Glomerular visceral epithelial cell (primary cell): Measurements from ENCODE around the gene MAP3K20.
"Not testable (repeated sequence)": the region's sequence is repeated elsewhere in the genome, so short reads cannot be mapped to it uniquely, and the experiment has no call there.

Experiments
- DNase-seq: peaks from one replicate; pipeline ENCODE4 v3.0.0-alpha.2; 2016; ENCODE audit errors: extremely low spot score

Gene MAP3K20

DNA sequence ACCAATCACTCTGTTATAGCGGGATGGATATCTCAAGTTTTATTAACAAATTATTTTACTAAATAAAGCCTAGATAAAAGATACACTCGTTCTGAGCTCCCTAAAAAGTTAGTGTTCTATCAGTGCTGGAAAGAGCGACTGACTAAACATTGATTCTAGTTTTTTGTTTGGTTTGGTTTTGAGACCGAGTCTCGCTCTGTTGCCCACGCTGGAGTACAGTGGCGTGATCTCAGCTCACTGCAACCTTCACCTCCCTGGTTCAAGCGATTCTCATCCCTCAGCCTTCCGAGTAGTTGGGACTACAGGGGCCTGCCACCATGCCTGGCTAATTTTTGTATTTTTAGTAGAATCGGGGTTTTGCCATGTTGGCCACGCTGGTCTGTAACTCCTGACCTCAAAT lies 205.2 kb downstream of the MAP3K20 start:
- DNase-seq, result no peak

DNA sequence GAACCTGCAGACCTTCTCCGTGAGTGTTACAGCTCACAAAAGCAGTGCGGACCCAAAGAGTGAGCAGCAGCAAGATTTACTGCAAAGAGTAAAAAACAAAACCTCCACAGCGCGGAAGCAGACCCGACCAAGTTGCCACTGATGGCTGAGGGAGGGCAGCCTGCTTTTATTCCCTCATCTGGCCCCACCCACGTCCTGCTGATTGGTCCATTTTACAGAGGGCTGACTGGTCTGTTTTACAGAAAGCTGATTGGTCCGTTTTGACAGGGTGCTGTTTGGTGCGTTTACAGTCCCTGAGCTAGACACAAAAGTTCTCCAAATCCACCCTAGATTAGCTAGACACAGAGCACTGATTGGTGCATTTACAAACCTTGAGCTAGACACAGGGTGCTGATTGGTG lies 206.3 kb downstream of the MAP3K20 start:
- DNase-seq, result not testable (repeated sequence)

- no peak for DNase-seq
Measured at GRCh38 chr2:173282795-173283545, 207.3 kb downstream of the MAP3K20 start.

DNA sequence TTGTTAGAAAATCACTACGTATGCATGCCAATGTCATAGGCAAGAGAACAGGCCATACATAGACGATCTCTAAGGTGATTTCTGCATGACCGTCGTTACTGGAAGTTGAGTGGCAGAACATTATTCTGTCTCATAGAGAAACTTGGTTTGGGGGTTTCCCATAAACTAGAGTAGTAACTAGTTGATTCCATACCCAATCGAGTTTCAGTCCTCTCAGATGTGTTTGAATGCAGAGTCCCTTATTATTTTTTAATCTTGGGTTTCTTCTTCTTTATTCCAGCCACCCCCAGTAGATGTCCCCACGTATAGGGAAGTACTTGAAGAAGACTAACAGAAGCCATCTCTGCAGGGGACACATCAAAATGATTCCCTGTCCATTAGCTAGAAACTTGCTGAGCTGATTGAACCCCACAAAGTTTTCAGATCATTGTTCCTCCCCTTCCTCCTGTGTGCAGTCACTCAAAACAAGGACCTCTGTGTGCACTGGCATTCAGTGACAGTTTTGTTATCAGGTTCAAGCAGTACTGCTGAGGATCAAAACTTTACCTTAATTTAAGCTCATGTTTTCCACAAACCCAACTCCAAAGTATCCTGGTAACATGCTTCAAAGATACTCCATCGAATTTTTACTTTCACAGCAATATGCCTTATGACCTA lies 210.6 kb downstream of the MAP3K20 start:
- DNase-seq, result no peak

- no peak for DNase-seq
Measured at GRCh38 chr2:173287594-173287993, 211.9 kb downstream of the MAP3K20 start.

- peak; percentile 27 for DNase-seq
Measured at GRCh38 chr2:173288561-173288960, 212.9 kb downstream of the MAP3K20 start.

GRCh38 chr2:173290046-173290445 lies 214.4 kb downstream of the MAP3K20 start:
- DNase-seq, result no peak

DNA sequence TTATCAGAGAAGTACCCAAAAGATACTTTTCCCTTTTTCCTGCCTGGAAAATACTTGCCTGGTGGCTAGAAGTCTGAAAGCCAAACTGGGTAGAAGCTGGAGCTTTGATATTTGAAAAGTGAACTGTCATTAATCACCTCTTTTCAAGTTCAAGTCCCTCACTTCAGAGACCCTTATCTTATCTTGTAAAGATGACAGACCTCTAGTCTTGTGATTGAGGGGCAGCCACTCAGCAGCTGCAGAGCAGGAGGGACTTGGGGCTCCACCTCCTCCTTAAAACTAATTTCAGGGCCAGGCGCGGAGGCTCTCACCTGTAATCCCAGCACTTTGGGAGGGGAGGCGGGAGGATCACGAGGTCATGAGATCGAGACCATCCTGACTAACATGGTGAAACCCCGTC lies 214.9 kb downstream of the MAP3K20 start:
- no peak for DNase-seq

DNA sequence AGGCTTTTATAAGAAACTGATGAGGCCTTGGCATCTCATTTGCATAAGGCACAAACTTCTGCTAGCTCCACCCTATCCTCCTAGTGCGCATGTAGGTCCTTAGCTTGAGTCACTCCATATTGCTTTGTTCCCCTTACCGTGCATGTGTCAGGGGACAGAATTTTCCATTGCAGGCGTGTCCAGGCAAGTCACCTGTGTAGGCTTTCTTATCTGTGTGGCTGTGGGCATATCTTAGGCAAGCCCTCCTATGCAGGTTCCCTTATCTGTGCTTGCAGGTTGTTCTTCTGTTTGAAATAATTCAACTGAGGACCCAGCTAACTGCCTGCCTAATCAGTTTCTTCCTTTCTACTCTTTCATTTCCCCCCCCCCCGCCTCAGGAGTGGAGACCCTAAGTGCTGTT lies 215.8 kb downstream of the MAP3K20 start:
- no peak for DNase-seq

DNA sequence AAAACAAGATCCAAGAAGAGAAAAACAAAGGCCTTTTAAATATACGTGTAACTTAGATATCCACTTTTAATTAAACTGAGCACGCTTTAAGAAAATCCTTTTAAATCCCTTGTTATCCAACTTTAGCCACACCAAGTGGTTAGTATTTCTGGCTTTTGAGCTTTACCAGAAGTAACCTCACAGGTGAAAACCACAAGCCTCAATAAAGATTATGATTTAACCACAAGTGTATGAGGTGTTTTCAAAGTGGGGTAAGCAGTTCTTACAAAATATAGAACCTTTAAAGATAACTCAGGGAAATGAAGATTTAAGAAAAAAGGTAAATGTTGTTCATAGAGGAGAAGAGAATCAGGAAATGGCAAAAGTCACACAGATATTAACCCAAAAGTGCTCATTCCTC lies 220.6 kb downstream of the MAP3K20 start:
- no peak for DNase-seq

DNA sequence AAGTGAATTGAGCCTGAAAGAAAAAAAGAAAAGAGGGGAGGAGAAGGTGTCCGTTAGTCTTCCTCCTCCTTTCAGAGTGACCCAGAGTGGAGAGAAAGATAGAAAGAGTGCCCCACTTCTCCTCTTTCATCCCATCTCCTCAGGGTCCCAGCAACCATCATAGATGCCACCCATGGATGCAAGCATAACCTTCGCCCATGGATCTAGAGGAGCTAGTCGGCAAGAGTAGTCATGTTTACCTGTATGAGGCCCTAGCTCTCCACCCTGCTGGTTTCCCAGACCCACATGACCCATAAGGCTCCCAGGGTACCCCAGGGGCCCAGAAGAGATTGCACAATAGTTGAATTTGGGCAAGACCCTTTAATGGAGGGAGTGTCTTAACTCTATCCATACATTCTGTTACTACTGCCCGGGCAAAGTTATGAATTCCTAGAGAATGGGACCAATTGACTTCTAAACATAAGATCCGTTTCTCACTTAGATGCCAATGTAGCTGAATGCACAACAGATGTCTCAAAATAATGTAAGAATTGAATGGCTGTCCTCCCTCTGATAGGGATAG lies 223.0 kb downstream of the MAP3K20 start:
- no peak for DNase-seq

DNA sequence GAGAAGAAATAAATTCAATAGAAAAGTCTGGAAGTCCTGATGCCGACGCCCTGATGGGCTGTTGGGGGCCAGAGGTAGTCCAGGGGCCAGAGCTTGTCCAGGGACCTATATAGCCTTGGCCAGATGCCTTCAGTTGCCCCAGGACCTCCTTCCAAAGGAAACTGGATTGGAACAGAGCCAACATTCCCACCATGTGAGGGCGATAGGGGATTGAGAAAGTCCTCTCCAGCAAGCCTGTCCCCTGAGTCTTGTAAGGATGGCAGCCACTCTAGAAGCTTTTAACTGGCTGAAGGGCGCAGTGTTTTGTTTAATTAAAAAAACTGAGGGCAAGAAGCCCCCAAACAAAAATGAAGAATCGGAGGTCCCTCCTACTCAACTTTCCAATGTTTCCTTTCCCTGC lies 224.1 kb downstream of the MAP3K20 start:
- no peak for DNase-seq

DNA sequence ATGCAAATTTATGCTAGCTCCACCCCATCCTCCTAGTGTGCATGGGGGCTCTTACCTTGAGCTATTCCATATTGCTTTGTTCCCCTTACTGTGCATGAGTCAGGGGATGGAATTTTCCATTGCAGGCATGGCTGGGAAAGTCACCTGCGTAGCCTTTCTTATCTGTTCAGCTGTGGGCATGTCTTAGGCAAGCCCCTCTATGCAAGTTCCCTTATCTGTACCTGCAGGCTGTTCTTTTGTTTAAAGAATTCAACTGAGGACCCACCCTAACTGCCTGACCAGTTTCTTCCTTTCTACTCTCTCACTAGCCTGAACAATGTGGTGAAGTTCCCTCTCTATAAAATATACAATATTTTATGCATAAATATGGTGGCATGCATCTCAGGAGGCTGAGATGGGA lies 224.8 kb downstream of the MAP3K20 start:
- no peak for DNase-seq

DNA sequence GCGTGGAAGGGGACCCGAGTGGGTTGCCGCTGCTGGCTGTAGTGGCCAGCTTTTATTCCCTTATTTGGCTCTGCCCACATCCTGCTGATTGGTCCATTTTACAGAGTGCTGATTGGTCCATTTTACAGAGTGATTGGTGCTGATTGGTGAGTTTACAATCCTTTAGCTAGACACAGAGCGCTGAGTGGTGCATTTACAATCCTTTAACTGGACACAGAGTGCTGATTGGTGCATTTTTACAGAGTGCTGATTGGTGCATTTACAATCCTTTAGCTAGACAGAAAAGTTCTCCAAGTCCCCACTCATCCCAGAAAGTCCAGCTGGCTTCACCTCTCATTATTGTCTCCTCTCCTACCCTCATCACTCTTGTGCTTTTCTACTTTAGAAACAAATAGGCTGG lies 225.9 kb downstream of the MAP3K20 start:
- DNase-seq, result not testable (repeated sequence)

DNA sequence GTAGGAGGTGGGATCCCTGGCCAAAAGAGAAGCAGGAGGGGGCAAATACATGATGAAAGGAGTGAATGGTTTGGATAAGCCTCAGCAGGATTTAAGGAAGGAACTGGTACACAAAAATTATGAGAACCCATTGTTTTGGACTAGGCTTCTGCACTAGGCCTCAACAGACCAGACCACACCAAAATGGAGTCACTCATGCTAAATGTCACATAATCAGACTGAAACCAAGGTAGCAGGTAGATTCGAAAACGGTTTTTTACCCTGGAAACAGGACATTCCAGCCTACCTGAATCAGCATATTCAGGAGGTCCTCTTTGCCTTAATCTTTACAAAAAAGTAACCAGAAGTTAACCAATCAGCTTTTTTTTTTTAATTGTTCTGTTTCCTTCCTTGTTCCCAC lies 229.7 kb downstream of the MAP3K20 start:
- DNase-seq, result no peak

DNA sequence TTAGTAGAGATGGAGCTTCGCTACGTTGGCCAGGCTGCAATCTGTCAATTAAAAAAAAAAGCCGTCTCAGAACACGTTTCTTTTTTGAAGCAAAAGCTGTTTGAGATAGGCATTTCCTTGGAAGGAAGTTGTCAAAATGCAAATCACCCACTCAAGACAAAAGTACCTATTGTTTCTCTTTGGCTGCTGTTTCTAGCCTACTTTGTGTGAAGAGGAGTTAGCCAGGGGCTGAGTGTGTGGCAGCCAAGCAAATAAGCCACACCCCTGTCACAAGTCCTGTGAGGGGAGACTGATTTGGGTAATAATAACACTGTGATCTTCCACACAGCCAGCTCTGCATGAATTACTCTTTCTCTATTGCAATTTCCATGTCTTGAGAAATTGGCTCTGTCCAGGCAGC lies 231.6 kb downstream of the MAP3K20 start:
- DNase-seq, result no peak

- DNase-seq, result not testable (repeated sequence)
Measured at GRCh38 chr2:173309370-173309769, 233.7 kb downstream of the MAP3K20 start.

- no peak for DNase-seq
Measured at GRCh38 chr2:173311844-173312606, 236.4 kb downstream of the MAP3K20 start.
